Measurements from ENCODE around the gene FXYD2. TPM values are rescaled to one million over a fixed set of nuclear protein-coding genes. Genes with fewer than 3 reads are reported as not detected.
"Not testable (repeated sequence)": the region's sequence is repeated elsewhere in the genome, so short reads cannot be mapped to it uniquely, and the experiment has no call there.

FXYD2 gene
- polyA plus RNA-seq, 1 donor, result 316 TPM

DNA sequence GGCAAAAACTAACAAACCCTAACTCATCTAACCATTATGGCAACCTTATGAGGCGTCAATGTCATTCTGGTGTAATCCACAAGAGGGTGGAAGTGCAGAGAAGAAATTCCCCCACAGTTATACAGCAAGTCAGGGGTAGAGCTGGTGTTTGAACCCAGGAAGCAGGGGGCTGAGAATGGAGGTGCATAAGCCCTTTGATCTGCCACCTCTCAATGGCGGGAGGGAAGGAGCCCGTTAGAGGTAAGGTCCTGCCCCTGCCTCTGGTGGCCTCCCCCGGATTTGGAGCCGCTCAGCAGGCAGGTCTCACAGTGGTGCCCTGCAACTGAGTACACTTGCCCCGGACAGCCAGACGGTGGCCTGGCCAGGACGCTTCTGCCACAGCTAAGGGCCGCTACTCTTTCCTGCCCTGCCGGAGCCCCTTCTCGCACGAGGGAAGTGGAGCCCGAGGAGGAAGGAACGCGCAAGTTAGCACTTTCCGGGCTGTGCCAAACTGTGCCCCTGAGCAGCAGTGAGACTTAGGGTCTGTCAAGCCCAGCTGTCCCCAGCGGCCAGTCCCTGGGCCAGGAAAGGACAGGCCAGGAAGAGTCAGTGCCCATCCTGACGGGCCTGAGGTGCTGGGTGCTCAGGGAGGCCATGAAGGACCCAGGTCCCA is 1.1 kb downstream of the FXYD2 start:
- no peak for DNase-seq

DNA sequence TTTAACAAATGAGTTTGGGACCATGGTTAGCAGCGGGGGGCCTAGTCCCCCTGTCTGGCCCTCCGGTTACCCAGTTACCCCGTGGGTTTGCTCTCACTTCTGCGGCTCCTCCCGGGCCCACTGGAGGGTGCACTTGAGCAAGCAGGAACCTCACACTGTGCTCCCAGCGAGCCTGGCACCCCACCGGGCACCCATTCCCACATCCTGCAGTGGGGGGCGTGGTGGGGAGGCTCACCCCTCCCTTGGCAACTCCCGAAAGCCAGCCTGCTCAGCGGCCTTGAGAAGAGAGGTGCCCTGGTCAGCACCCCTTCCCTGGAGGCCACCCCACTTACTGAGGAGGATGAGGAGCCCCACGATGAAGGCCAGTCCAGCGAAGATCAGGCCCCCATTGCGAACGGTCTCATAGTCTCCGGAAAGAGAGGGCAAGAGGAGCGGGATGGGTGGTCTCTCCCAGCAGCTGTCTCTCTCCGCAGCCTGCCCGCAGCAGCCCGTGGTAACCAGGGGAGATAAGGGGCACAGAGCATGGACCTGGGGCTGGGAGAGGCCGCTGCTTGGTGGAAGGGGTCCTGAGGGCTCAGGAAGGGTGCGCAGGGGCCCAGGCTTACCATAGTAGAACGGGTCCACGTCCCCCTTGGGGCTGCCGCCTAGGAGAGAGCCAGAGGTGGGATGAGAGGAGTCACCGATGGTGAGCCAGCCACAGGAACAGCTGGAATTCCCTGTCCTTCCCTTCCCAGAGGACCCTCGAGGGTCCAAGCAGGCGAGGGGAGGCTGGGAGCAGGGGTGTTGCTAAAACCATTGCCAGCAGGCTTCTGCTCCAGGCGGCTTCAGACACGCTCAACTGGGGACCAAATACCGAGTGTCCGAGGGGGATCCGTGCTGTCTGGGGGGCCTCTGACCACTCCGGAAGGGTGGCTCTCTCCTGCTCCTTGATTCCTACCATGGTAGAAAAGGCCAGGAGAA is 2.2 kb downstream of the FXYD2 start:
- no peak for DNase-seq

GRCh38 chr11:117821431-117821830 is 3.1 kb downstream of the FXYD2 start:
- no peak for DNase-seq

DNA sequence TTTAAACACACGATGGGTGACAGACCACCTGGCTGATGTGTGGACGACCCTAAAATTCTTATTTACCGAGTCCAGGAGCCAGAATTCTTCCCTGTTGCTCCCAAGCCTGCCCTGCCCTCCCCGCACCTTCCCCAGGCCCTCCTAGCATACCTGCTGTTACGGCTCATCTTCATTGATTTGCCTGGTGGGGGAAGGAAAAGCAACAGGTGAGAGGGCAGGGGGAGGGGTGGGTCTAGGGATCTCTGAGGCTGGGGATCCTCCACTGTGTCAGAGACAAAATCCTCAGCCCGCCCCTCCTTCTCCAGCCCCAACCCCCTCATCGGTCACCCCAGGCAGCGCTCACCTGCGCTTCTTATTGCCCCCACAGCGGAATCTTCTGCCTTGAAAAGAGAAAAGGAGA is 4.0 kb downstream of the FXYD2 start:
- no peak for DNase-seq

- no peak for DNase-seq
Observed at GRCh38 chr11:117820071-117820470, 4.5 kb downstream of the FXYD2 start.

- DNase-seq, result peak; percentile 87
Observed at GRCh38 chr11:117819096-117820040, 5.2 kb downstream of the FXYD2 start.

DNA sequence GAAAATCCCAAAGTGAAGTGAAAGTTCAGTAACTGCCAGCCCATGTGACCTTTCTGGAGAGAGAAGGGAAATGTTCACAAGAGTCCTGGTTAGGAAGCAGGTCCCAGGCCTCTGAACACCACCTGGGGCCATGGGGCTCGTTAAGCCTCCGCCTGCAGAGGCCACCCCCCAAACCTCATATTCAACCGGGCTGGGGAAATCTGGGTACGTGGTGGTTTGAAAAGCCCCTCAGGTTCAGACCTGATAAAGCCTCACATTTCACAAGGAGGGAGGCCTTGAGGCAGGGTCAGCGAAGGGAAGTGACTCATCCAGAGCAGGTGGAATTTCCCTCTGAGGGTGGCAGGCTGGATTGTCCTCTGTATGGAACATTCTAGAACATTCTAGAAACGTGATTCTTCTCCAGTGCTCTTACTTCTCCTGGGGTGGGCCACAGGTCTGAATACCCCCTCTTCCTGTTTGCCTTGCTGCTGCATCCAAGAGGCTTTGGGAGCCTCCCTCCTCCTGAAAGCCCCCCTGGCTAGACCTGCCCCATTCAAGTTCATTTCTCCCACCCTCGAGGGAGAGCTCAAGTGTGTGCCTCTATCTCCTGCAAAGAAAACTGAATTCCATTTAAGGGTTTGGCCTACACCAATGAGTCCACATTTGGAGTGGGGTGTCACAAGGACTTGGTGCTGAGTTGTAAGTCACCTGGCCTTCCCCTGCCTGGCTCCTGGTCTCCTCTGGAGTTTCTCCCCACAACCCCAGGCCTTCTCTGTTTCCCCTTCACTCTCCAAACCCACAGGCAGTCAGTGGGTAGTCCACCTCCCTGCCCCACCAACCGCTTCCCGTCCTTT is 6.3 kb downstream of the FXYD2 start:
- DNase-seq, result no peak

- DNase-seq, result peak; percentile 88
Observed at GRCh38 chr11:117817368-117818040, 7.0 kb downstream of the FXYD2 start.

GRCh38 chr11:117816846-117817367 is 7.6 kb downstream of the FXYD2 start:
- DNase-seq, result no peak

DNA sequence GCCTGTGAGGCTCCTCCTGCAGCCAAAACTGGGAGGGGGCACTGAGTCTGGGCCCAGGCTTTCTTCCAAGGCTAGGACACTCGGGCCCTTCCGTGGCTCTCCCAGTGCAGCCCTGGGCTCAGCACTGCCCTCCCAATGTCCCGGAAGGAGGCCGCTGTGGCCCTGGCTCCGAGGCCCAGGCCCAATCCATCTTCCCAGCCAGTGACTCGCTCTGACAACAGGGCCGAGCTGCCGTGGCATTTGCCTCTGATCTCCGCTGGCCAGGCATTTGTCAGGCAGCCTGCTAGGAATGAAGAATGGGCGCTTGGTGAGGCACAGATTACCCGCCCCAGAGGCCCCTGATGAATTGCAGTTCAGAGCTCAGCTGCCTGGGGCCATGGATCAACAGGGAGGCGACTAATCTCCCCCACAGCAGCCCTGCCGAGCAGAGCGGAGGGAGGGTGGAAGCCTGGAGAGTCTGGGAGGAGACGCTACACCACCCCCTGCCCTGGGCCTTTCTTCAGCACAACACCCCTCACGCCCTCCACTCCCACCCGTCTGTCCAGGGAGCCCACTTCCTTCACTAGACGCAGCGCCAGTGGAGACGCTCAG is 8.3 kb downstream of the FXYD2 start:
- DNase-seq, result peak; percentile 74

GRCh38 chr11:117815262-117815803 is 9.2 kb downstream of the FXYD2 start:
- DNase-seq, result no peak

DNA sequence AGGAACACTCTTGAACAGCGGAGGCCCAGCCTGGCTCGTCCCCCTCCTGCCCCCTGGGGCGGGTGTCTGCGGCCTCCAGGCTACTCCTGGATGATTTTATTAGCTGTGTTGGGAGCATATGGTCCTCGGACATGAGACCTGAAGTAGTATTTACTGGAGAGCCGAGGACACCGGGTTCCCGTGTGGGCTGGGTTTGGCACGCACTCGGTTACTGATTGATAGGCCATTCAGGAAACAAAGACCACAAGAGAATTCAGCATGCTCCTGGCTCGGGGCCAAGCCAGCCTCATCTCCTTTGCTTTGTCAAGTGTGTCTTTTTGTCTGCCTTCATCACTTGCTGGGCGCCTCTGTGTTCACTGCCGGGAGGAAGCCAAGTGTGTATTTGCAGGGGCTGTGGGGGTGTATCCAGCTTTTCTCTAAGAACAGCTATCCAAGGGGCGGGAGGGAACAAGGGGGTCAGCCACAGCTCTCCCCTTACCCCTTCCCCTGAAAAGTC is 9.7 kb downstream of the FXYD2 start:
- DNase-seq, result peak; percentile 82

DNA sequence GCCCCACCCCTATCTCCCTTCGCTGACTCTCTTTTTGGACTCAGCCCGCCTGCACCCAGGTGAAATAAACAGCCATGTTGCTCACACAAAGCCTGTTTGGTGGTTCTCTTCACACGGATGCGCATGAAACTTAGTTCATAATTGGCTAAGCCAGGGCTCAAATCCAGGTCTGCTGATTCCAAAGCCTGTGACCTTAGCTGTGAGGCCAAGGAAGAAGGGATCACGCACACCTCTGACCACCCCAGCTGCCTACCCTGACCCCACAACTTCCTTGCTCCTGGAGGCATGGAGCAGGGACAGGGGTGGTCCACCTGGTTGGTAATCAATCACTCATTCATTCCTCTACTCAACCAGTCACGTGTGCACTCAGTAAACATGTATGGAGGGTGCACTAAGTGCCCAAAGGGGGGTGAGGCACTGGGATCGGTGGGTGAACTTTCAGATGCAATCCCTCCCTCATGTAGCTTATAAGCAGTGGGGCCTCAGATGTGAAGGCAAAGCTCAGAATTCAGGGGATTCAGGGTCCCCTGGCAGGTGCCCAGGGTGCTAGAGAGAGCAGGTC is 10.3 kb downstream of the FXYD2 start:
- DNase-seq, result no peak

DNA sequence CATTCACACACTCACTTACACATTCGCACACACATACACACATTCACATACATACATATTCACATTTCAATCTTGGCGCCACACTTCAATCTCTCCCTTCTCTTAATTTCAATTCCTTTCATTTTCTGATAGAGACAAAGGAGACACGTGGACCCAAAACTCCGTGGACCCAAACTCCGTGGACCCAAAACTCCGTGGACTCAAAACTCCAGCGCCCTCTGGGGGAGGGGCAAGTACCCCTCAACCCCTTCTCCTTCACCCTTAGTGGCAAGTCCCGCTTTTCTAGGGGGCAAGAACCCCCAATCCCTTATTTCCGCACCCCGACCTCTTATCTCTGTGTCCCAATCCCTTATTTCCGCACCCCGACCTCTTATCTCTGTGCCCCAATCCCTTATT is 14.5 kb downstream of the FXYD2 start:
- not testable (repeated sequence) for DNase-seq

GRCh38 chr11:117809236-117810055 is 15.1 kb downstream of the FXYD2 start:
- no peak for DNase-seq

DNA sequence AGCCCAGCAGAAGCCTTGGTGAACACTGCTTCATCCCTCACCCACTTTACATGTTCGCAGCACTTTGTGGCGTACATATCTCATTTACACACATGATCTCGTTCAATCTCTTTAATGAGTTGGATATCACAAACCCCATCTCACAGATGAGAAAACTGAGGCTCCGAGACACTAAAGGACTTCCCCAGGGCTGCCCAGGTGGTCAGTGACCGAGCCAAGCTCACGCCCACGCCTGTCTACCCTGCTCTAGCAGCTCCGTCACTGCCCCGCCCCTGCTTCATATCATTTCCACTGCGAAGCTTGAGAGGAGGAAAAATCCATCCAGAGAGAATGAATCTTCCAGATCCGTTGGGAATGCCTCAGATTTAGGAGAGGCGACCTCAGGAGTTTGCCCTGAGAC is 15.8 kb downstream of the FXYD2 start:
- DNase-seq, result no peak

DNA sequence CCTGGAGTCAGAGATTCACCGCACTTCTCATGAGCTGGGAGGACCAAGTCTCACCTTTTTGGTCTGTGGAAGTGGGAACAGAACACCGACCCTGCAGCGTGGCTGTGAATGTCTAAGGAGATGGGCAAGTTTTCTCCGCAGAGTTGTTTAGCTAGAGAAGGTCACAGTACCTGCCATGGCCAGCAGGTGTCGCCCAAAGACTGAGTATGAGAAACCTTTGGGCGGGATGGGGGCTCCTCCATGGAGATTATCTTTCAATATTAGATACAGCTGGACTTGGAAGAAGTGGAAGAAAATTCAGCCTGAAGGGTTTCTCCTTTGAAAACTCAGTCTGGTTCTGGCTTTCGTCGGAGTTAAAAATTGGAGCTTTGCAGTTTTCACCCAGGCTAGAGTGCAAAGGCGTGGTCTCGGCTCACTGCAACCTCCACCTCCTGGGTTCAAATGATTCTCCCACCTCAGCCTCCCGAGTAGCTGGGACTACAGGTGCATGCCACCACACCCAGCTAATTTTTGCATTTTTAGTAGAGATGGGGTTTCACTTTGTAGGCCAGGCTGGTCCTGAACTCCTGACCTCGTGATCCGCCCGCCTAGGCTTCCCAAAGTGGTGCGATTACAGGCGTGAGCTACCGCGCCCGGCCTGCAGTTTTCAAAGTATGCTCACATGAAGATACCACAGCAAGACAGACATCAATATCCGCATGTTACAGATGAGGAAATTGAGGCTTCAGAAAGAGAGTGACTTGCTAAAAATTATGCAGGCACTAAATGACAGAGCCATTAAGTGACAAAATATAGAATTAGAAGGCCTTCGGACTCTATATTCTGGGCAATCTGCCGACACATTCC is 16.8 kb downstream of the FXYD2 start:
- DNase-seq, result no peak
